Neural progenitor cell (in vitro differentiated cells): ENCODE results near the gene TSC22D4.

Experiments
- CTCF ChIP-seq: fragments of 200-600 bp; sonication (generic); IDR thresholded peaks from 2 replicates; pipeline ENCODE4 v1.5.1; 2017; ENCODE audit warnings: antibody characterized with exemption, mild to moderate bottlenecking
- EZH2 ChIP-seq: fragments of 200-600 bp; sonication (generic); IDR thresholded peaks from 2 replicates; pipeline ENCODE4 v1.6.1; 2017; ENCODE audit warnings: antibody characterized with exemption, mild to moderate bottlenecking, moderate library complexity

- TF ChIP-seq CTCF (no peak), EZH2 (no peak)
These were observed 46.3 kb downstream of the TSC22D4 start for GRCh38 chr7:100432621-100433275.
